Trophoblast cell (in vitro differentiated cells and primary cell): ENCODE measurements around the gene HNF4A.

Experiments
- DNase-seq, 2 donors: peaks; one replicate each; pipeline ENCODE4 v3.0.0-alpha.2; 2016
- H2AFZ ChIP-seq: 2 replicates; pipeline ENCODE4 v1.6.1; 2013; ENCODE audit warnings: low read length, moderate library complexity, mild to moderate bottlenecking; ENCODE audit not compliant: insufficient read depth, poor library complexity
- H2AK5ac ChIP-seq: 2 replicates; pipeline ENCODE4 v1.6.1; 2013; ENCODE audit warnings: mild to moderate bottlenecking, low read length
- H2BK120ac ChIP-seq: 2 replicates; pipeline ENCODE4 v1.6.1; 2013; ENCODE audit warnings: low read length, mild to moderate bottlenecking, moderate library complexity; ENCODE audit not compliant: insufficient read depth, poor library complexity
- H2BK12ac ChIP-seq: 2 replicates; pipeline ENCODE4 v1.6.1; 2013; ENCODE audit warnings: mild to moderate bottlenecking, low read length, moderate library complexity
- H2BK5ac ChIP-seq: 2 replicates; pipeline ENCODE4 v1.6.1; 2013; ENCODE audit warnings: low read length, low read depth, moderate library complexity, mild to moderate bottlenecking; ENCODE audit not compliant: poor library complexity
- H3K14ac ChIP-seq: 2 replicates; pipeline ENCODE4 v1.6.1; 2013; ENCODE audit warnings: mild to moderate bottlenecking, low read length
- H3K18ac ChIP-seq: 2 replicates; pipeline ENCODE4 v1.6.1; 2013; ENCODE audit warnings: mild to moderate bottlenecking, low read length
- H3K23ac ChIP-seq: 2 replicates; pipeline ENCODE4 v1.6.1; 2013; ENCODE audit warnings: low read length
- H3K27ac ChIP-seq: 2 replicates; pipeline ENCODE4 v1.5.1; 2013; ENCODE audit warnings: low read depth, mild to moderate bottlenecking, inconsistent platforms, low read length, moderate library complexity
- H3K27me3 ChIP-seq: 2 replicates; pipeline ENCODE4 v1.6.1; 2013; ENCODE audit warnings: inconsistent platforms, mild to moderate bottlenecking, low read length, moderate library complexity; ENCODE audit not compliant: insufficient read depth
- H3K36me3 ChIP-seq, 2 experiments: 1 replicate in 1 of 2; 2 replicates in 1 of 2; pipeline ENCODE4 v1.6.1; 2013; ENCODE audit warnings: low read length in 2 of 2, mild to moderate bottlenecking in 2 of 2, moderate library complexity in 1 of 2; ENCODE audit not compliant: insufficient read depth in 2 of 2, control insufficient read depth in 1 of 2
- H3K4ac ChIP-seq: 2 replicates; pipeline ENCODE4 v1.6.1; 2013; ENCODE audit warnings: low read depth, mild to moderate bottlenecking, low read length, moderate library complexity
- H3K4me1 ChIP-seq, 2 experiments: 1 replicate in 1 of 2; 2 replicates in 1 of 2; pipeline ENCODE4 v1.6.1; 2013; ENCODE audit warnings: low read length in 2 of 2, mild to moderate bottlenecking in 2 of 2, moderate library complexity in 1 of 2; ENCODE audit not compliant: insufficient read depth in 2 of 2, control insufficient read depth in 1 of 2
- H3K4me2 ChIP-seq: 2 replicates; pipeline ENCODE4 v1.6.1; 2013; ENCODE audit warnings: inconsistent platforms, mild to moderate bottlenecking, low read length, moderate library complexity
- H3K4me3 ChIP-seq: 2 replicates; pipeline ENCODE4 v1.5.1; 2013; ENCODE audit warnings: mild to moderate bottlenecking, low read depth, low read length, inconsistent platforms
- H3K79me1 ChIP-seq: one replicate; pipeline ENCODE4 v1.6.1; 2013; ENCODE audit warnings: low read length
- H3K79me2 ChIP-seq: 2 replicates; pipeline ENCODE4 v1.6.1; 2013; ENCODE audit warnings: low read length, mild to moderate bottlenecking; ENCODE audit not compliant: control insufficient read depth, insufficient read depth, poor library complexity
- H3K9ac ChIP-seq: 2 replicates; pipeline ENCODE4 v1.6.1; 2013; ENCODE audit warnings: mild to moderate bottlenecking, low read length
- H3K9me3 ChIP-seq: 2 replicates; pipeline ENCODE4 v1.6.1; 2013; ENCODE audit warnings: low read depth, mild to moderate bottlenecking, control low read depth, inconsistent platforms, low read length; ENCODE audit not compliant: insufficient read depth
- H4K12ac ChIP-seq: 2 replicates; pipeline ENCODE4 v1.6.1; 2013; ENCODE audit warnings: low read depth, mild to moderate bottlenecking, low read length, moderate library complexity
- H4K8ac ChIP-seq: 2 replicates; pipeline ENCODE4 v1.6.1; 2013; ENCODE audit warnings: low read depth, mild to moderate bottlenecking, low read length, moderate library complexity
- H4K91ac ChIP-seq: one replicate; pipeline ENCODE4 v1.6.1; 2013; ENCODE audit warnings: low read depth, mild to moderate bottlenecking, low read length, moderate library complexity
- WGBS: extraction: QIAGEN DNeasy Blood & Tissue Kit; methylation state at CpG from one replicate; pipeline ENCODE4 v1.1.7; 2013; ENCODE audit warnings: missing lambda C conversion rate; ENCODE audit not compliant: insufficient read length, insufficient coverage; ENCODE audit errors: extremely low coverage; 5-methylcytosine and 5-hydroxymethylcytosine counted together

The HNF4A gene

GRCh38 chr20:44407402-44408184 is 52.1 kb downstream of the HNF4A start:
- WGBS = no CpG with 5 or more reads among the region's 14 CpGs
- Histone ChIP-seq H2AK5ac (no peak overlapping the region), H3K9ac (no peak overlapping the region)

DNA sequence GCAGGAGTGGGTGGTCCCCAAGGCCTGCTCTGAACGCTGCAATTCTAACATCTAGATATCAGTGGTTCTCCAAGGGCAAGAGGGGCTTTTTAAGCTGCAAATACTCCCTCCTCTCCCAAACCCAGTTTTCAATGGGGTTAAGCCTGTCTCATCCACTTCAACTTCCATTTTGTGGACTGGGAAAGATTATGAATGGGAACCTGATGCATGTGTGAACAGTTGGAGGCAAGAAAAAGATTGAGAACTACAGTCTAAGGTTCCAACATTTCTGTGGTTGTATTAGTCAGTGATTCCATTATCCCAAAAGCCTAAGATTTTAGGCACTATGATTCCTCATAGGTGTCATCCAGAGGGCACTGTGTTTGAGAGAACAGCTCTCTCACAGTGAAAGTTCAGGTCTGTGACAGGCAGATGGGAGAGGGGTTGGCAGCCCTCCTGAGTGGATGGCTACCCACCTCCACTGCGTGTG is 53.7 kb downstream of the HNF4A start:
- WGBS = no CpG with 5 or more reads among the region's 2 CpGs
- H3K79me1 ChIP-seq = no peaks in the 10 kb centered on the region
- no peaks in the 10 kb centered on the region for H3K36me3 ChIP-seq
- H2BK12ac ChIP-seq = no peak overlapping the region
- no peak overlapping the region for H3K9ac ChIP-seq
- no peak overlapping the region for H3K23ac ChIP-seq
- H2AFZ ChIP-seq = no peak overlapping the region
- H3K79me2 ChIP-seq = no peaks in the 10 kb centered on the region
- no peak overlapping the region for H3K27ac ChIP-seq
- DNase-seq = no peak
- H3K4me3 ChIP-seq = no peak overlapping the region
- no peaks in the 10 kb centered on the region for H3K27me3 ChIP-seq
- peaks cover 4 to 17% of the 10 kb centered on the region in 2 experiments for H3K4me1 ChIP-seq
- H2BK5ac ChIP-seq = no peak overlapping the region
- no peak overlapping the region for H3K14ac ChIP-seq
- H3K4ac ChIP-seq = no peak overlapping the region
- no peak overlapping the region for H3K18ac ChIP-seq
- H3K9me3 ChIP-seq = peaks cover 8% of the 10 kb centered on the region
- no peak overlapping the region for H2AK5ac ChIP-seq
- no peak overlapping the region for H3K4me2 ChIP-seq
- H4K8ac ChIP-seq = no peak overlapping the region
- no peak overlapping the region for H2BK120ac ChIP-seq
- no peak overlapping the region for H4K91ac ChIP-seq
- no peak overlapping the region for H4K12ac ChIP-seq

More at GRCh38 chr20:44407402-44408184, 52.1 kb downstream of the HNF4A start:
- no peak overlapping the region for H3K27ac ChIP-seq
- H2AFZ ChIP-seq = no peak overlapping the region
- no peaks in the 10 kb centered on the region for H3K79me2 ChIP-seq
- H3K4me1 ChIP-seq = peaks cover 4 to 17% of the 10 kb centered on the region in 2 experiments
- H4K91ac ChIP-seq = no peak overlapping the region
- H3K18ac ChIP-seq = no peak overlapping the region
- no peaks in the 10 kb centered on the region for H3K79me1 ChIP-seq
- no peak overlapping the region for H3K23ac ChIP-seq
- peaks cover 6% of the 10 kb centered on the region for H3K9me3 ChIP-seq
- H2BK120ac ChIP-seq = no peak overlapping the region
- no peak overlapping the region for H2BK5ac ChIP-seq
- H4K8ac ChIP-seq = no peak overlapping the region
- H3K14ac ChIP-seq = no peak overlapping the region
- H3K4me3 ChIP-seq = no peak overlapping the region
- no peak overlapping the region for H3K4me2 ChIP-seq
- no peaks in the 10 kb centered on the region for H3K27me3 ChIP-seq
- H3K4ac ChIP-seq = no peak overlapping the region
- peak in 1 of 2 donors; percentile 11 for DNase-seq
- H4K12ac ChIP-seq = no peak overlapping the region
- H2BK12ac ChIP-seq = no peak overlapping the region
- no peaks in the 10 kb centered on the region for H3K36me3 ChIP-seq

- Histone ChIP-seq H3K79me2 (no peaks in the 10 kb centered on the region), H3K23ac (no peak overlapping the region), H3K18ac (no peak overlapping the region), H4K91ac (no peak overlapping the region), H2BK5ac (no peak overlapping the region), H3K4ac (no peak overlapping the region), H3K4me2 (no peak overlapping the region), H3K27ac (no peak overlapping the region), H3K4me1 (peaks cover 4 to 10% of the 10 kb centered on the region in 2 experiments), H3K4me3 (no peak overlapping the region), H2AFZ (no peak overlapping the region), H3K9me3 (peaks cover 6% of the 10 kb centered on the region), H2BK12ac (no peak overlapping the region), H3K27me3 (no peaks in the 10 kb centered on the region), H4K12ac (no peak overlapping the region), H3K14ac (no peak overlapping the region), H2BK120ac (no peak overlapping the region), H3K79me1 (no peaks in the 10 kb centered on the region), H3K9ac (no peak overlapping the region), H3K36me3 (no peaks in the 10 kb centered on the region), H2AK5ac (no peak overlapping the region), H4K8ac (no peak overlapping the region)
- WGBS = no CpG with 5 or more reads among the region's 2 CpGs
- DNase-seq = no peak
Observed at GRCh38 chr20:44410583-44411019, 55.1 kb downstream of the HNF4A start.

- peaks cover 4 to 10% of the 10 kb centered on the region in 2 experiments for H3K4me1 ChIP-seq
- no CpG with 5 or more reads among the region's 28 CpGs for WGBS
- H3K23ac ChIP-seq = no peak overlapping the region
- no peak overlapping the region for H3K18ac ChIP-seq
- no peak overlapping the region for H3K4me3 ChIP-seq
- no peak overlapping the region for H4K91ac ChIP-seq
- no peaks in the 10 kb centered on the region for H3K27me3 ChIP-seq
- H3K4ac ChIP-seq = no peak overlapping the region
- no peak overlapping the region for H2BK12ac ChIP-seq
- H3K4me2 ChIP-seq = no peak overlapping the region
- no peak overlapping the region for H2AFZ ChIP-seq
- peaks cover 4% of the 10 kb centered on the region for H3K9me3 ChIP-seq
- no peak overlapping the region for H4K8ac ChIP-seq
- no peak overlapping the region for H3K27ac ChIP-seq
- no peaks in the 10 kb centered on the region for H3K79me2 ChIP-seq
- no peak overlapping the region for H3K14ac ChIP-seq
- H3K79me1 ChIP-seq = no peaks in the 10 kb centered on the region
- H3K36me3 ChIP-seq = no peaks in the 10 kb centered on the region
- no peak overlapping the region for H3K9ac ChIP-seq
- no peak overlapping the region for H4K12ac ChIP-seq
- DNase-seq = no peak
- no peak overlapping the region for H2BK120ac ChIP-seq
- no peak overlapping the region for H2AK5ac ChIP-seq
- H2BK5ac ChIP-seq = no peak overlapping the region
Observed at GRCh38 chr20:44411020-44411756, 55.7 kb downstream of the HNF4A start.
